Measurements from ENCODE around the gene PRDM7.
A peak's percentile ranks its signal among the peaks of the same experiment; 100 is the strongest.
"Not testable (repeated sequence)": the region's sequence is repeated elsewhere in the genome, so short reads cannot be mapped to it uniquely, and the experiment has no call there.

The PRDM7 gene

DNA sequence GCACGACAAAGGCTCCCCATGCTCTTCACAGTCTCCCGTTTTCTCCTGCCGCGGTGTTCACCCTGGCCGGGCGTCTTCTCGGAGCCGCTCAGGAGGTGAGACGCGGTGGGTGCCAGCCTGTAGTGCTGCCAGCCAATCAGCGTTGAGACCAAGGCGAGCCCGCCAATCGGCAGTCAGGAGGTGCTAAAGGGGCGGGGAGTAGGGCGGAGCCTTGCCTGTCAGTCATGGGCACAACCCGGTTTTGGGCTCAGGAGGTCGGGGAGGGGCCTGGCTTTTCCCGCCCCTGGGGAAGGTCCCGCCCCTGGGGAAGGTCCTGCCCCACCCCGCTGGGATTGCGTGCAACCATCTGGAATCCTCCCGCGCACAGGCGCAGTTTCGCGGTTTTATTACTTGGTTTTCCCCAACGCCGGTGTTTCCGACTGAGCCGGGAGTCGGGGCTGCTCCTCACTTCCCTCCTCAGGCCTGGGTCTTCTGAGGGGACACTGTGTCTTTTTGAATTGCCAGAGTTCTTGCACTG lies at the start of gene PRDM7:
TSS of gene PRDM7 (minus strand) at position 92 of the 517 bp plus-strand sequence. CDS start 1,421 bp downstream, outside the sequence.
- DNase-seq: peak; percentile 97

DNA sequence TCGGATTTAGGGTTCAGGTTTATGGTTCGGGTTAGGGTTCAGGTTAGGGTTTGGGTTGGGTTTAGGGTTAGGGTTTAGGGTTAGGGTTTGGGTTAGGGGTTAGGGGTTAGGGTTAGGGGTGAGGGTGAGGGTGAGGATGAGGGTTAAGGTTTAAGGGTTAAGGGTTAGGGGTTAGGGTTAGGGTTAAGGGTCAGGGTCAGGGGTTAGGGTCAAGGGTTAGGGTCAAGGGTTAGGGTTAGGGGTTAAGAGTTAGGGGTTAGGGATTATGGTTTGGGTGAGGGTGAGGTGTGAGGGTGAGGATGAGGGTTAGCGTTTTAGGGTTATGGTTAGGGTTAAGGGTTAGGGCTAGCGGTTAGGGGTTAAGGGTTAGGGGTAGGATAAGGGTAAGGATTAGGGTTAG lies 44.7 kb upstream of the PRDM7 start:
- not testable (repeated sequence) for DNase-seq

DNA sequence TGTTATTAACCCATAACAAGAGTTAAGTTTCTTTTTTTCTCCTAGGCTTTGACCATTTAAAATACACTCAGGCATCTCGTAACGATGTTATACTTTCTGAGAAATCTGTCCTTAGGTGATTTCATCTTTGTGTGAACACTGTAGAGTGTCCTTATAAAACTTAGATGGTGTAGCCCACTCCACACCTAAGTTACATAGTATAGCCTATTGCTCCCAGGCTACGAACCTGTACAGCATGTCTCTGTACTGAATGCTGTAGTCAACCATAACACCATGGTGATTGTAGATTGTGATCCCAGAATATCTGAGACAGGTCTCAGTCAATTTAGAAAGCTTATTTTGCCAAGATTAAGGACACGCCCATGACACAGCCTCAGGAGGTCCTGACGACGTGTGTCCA lies 30.5 kb upstream of the PRDM7 start:
- DNase-seq: not testable (repeated sequence)

DNA sequence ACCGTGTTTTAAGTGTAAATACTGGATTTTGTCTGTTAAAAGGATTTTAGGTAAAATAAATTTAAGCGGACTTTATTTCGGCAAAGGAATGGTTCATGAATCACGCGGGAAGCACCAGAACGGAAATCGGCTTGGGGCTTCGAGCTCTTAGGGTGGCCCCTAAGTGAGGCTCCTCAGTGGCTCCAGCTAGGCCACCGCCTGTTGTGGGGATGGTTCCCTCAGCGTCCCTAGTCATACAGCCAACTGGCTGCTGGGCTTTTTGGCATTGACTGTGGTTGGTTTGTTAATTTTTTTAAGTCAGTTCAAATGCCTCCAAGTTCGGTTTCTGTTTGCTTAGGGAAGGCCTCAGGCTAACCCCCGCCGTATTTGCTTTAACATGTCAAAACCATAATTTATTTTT lies 29.9 kb upstream of the PRDM7 start:
- not testable (repeated sequence) for DNase-seq

DNA sequence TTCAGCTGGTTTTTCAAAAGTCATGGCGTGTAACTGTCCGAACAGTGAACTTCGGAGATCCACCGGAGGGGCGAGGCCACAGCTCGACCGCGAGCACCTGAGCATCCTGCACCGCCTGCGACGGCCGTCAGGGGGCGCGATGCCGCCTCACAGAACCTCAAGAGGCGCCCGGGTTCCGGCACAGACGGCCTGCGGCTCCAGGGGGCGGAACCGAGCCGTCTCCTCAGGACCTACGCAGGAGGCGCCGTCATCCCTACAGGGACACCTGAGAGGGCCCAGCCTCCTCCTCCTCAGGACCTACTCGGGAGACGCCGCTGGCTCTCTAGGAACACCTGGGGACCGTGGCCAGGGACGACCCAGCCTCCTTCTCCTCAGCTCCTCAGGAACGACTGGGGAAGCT lies 29.1 kb upstream of the PRDM7 start:
- peak; percentile 46 for DNase-seq

DNA sequence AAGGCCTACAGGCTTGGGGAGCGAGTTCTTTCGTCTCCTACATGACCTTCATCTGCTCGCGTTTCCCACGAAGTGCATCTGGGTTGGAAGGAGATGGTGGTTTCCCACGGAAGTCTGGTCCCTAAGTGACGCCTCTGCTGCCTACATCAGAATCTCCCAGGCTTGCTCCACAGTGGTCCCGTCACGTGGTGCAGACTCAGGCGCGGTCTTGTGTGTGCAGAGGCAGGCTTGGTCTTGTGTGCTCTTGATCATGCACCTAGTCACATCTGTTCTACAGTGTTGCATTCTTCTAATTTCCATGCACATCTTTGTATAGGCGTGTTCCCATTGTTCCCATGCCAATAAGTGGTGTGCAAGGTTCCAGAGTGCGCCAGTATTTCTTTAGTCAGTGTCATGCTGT lies 27.6 kb upstream of the PRDM7 start:
- DNase-seq: not testable (repeated sequence)

DNA sequence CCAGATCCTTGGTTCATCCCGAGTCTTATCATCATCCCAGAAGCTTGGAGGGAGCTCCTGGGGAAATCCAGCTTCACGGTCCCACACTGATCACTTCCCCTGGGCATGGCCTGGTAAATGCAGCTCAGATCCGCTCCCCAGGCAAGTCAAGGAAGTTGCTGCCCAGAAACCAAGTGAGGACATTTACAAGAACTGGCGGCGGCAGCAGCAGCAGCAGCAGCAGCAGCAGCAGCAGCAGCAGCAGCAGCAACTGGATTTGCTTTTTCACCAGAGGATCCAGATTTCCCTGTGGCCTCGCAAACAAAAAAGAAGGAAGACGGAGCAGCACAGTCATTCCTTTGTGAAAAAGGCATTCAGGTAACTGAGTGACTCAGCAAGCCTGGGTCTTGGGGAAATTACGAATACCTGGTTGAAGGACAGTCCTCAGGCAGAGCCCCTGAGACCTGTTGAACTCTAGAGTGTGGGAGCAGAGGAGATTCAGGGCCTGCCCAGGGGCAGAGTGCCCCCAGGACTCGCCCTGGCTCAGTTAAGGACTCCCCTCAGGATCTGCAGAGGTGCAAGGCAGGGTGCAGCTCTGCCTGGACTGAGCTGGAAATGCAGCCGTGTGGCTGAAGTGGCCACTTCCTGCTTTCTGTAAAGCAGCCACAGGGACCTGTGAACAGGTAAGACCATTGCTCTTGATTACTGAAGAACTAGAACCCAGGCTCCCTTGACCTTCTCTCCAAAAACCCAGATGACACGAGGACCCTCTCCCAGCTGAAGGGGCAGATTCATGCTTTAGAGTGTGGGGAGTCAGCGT lies 25.2 kb upstream of the PRDM7 start:
- not testable (repeated sequence) for DNase-seq

DNA sequence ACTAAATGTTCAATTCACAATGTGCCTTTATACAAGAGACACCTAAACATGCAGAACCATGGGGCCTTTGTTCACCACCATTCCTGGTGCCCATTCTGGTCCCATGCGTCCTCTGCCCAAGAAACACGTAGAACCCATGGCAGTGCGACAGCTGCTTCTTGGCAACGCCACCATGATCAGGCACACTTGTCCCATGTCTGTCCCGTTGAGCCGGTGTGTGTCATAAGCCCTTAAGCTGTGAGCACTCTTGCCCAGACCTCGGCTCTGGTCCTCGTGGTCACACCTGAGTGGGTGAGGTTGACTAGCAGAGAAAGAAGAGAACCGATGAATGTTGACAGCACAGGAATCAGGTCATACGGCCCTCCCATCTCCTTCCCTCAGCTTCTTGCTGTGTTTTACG lies 24.2 kb upstream of the PRDM7 start:
- DNase-seq: not testable (repeated sequence)

DNA sequence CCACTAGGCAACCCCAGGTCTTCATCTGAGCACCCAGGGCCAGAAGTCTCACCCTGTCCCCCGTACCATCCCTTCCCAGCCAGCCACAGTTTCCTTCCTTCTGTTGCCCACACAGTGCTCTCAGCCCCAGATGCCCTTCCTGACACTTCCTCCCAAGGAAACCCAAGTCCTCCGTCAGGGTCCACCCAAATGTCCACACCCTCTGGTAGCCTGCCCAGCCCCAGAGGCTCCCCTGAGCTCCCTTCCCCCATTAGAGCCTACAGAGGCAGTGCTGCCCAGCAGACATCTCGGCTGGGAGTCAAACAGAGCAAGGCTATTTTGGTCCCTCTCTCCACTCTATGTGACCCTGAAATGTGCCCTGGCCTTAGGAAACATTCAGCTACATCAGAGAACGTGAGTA lies 23.7 kb upstream of the PRDM7 start:
- DNase-seq: not testable (repeated sequence)

DNA sequence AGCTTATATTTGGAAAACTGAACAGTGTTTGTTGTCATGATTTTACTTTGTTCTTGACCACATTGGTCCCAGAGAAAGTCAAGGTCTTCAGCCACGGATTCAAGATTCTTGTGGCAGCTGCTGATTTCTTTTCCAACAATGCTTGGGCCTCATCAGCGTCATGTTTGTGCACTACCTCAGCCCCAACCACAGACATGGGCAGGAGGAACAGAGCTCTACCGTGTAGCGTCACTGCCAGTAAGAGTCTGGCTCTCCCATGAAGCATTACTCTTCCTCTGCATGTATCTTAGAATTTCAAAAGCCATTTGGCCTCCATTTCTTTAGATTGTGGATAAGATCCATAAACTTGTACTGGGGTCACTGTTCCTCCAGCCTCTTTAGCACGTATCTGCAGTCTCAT lies 23.1 kb upstream of the PRDM7 start:
- DNase-seq: not testable (repeated sequence)

DNA sequence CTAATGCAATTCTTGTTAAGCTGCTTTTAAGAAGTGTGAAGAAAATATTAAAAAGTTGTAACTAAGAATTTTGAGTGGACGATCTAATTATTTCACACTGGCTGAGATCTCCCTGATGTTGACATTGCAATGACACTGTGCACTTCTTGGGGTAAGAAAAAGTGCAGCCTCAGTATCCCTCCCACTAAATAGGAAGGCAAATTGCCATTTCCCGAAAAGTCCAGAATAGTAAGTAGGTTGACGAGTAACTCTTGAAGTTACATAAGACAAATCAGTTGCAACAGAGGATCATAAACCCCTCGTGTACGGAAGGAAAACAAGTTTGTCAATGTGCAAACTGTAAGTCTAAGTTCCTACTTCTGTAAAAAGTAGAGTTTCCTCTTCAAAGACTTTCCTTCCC lies 21.8 kb upstream of the PRDM7 start:
- not testable (repeated sequence) for DNase-seq

DNA sequence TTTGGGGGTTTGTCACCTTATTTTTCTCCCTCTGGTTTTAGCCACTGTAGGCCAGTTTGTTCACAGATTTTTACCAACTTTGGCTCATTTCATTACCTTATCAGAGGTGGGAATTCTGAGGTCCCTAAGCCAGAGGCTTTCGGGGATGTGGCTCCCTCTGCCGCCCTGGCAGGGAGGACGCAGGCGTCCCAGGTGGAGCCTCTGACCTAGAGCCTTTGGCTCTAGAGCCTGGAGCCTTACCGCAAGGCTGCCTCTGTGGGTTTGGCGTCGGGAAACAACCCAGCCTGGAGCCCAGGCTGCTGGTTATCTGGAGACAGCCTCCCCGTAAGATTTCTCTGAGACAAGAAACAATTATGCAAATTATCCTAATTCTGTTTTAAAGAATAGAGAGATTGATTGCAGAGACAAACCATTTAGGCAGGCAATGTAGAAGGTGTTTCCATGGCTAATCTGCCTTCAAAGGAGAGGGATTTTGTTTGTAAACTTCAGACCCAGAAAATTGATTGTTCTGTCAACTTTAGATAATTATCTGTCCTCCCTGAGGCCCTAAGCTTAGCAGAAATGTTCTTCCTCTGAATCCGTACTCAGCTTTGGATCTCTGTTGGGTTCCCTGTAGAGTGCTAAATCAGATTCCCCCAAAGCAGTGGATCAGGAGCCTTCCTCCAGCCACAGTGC lies 20.0 kb upstream of the PRDM7 start:
- not testable (repeated sequence) for DNase-seq

DNA sequence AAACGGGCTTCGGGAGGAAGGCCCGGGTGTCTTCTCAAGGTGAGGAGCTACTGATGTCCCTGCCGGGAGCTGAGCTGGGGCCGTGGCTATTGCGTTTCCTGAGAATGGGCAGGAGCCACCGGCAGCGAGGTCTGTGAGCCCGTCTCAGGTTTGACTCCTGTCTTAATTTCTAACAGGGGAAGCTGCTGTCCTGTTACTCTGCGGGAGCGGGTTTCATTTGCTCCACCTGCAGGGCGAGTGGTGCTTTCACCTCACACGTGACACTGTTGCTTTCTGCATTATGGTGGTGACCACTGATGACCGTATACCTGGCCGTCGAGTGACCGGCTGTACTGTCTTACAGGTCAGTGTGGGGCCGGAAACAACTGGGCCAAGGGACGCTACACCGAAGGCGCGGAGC lies 17.7 kb upstream of the PRDM7 start:
- DNase-seq: not testable (repeated sequence)

DNA sequence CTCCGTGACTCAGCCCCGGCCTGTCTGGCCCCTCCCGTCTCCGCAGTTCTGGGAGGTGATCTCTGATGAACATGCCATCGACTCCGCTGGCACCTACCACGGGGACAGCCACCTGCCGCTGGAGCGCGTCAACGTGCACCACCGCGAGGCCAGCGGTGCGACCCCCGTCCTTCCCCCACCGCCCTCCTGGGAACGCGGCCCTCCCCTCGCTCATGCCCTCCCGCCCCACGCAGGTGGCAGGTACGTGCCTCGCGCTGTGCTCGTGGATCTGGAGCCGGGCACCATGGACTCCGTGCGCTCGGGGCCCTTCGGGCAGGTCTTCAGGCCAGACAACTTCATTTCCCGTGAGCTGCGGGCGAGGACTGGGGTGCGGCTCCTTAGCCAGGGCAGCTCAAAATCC lies 17.2 kb upstream of the PRDM7 start:
- DNase-seq: not testable (repeated sequence)

DNA sequence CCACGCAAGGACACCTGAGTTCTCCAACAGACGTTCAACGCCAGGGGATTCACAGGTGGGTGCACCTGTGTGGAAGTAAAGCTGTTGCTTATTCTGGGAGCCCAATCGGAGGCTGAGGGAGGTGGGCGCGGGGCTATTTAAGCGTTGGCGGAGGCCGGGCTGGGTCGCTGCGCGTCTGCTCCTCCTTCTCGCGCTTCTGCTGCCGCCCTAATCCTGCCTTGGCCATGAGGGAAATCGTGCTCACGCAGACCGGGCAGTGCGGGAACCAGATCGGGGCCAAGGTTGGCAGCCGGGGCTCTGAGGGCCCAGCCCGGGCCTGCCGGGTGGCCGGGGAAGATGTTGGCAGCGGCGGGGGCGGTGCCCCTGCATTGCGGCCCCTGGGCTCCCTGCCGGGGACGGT lies 16.7 kb upstream of the PRDM7 start:
- not testable (repeated sequence) for DNase-seq

DNA sequence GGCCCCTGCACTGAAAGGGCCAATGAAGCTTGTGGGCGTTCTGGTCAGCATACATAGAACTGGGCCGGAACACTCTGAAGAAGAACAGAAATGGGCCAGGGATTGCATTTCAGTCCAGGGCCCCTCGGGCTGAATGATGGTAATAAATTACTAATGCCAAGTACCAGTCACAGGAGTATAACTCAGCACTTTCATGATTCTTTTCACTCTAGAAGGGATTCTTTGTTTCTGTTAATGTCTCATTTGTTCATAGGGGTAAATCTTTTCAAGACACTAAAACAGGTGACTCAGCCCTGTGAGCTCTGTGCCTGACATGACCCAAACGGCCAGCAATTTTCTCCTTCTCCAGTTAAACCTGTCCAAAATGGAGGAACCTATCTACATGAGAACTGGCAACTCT lies 15.7 kb upstream of the PRDM7 start:
- not testable (repeated sequence) for DNase-seq

DNA sequence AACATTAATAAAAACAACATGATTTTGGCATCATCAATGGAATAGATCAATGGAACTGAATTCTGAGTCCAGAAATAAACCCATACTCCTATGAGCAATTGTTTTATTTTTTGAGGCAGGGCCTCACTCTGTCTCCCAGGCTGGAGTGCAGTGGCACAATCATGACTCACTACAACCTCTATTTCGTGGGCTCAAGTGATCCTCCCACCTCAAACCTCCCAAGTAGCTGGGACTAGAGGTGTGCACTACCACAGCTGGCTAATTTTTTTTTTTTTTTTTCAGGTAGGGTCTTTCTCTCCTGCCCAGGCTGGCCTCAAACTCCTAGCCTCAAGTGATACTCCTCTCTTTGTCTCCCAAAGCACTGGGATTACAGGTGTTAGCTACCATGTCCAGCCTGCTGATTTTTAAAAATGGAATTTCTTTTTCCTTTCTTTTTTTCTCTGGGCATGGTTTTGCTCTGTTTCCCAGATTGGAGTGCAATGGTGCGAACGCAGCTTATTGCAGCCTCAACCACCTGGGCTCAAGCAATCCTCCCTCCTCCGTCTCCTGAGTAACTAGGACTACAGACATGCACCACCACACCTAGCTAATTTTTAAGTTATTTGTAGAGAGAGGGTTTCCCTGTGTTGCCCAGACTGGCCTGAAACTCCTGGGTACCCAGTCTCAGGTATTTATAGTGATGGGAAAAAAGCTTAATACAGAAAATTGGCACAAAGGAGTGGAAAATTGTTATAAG lies 7.3 kb upstream of the PRDM7 start:
- no peak for DNase-seq

DNA sequence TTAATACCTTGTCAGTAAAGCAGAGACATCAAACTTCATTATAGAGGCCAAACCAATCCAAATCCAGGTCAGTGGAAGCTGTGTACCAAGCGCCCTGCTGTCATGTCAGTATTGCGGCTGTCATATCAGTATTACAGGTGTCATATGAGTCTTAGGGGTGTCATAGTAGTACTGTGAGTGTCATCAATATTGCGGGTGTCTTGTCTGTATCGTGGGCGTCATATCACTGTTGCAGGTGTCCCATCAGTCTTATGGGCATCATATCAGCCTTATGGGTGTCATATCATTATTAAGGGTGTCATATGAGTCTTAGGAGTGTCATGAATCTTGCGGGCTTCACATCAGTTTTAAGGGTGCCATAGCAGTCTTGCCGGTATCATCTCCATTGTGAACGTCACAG lies 6.0 kb upstream of the PRDM7 start:
- DNase-seq: no peak

DNA sequence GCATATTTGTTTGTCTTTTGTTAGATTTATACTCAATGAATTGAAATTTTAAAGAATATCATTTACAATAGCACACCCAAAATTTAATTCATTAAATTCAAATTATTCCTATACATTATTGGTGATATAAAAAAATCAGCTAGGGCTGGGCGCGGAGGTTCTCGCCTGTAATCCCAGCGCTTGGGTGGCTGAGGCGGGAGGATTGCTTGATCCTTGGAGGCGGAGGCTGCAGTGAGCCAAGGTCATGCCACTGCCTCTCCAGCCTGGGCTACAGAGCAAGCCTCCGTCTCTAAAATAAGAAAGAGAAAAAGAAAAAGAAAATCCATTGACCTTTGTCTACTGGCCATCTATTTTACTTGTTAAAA lies 4.5 kb upstream of the PRDM7 start:
- DNase-seq: no peak

DNA sequence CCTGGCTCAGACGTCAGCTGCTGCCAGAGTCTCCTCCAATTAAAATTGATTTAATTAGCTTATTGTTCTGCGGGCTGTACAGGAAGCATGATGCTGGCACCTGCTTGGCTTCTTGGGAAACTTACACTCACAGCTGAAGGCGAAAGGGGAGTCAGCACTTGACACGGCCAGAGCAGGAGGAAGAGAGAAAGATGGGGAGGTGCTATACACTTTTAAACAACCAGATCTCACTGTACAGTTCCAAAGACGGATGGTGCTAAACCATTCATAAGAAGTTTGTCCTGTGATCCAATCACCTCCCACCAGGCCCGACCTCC lies 1.4 kb upstream of the PRDM7 start:
- DNase-seq: no peak

DNA sequence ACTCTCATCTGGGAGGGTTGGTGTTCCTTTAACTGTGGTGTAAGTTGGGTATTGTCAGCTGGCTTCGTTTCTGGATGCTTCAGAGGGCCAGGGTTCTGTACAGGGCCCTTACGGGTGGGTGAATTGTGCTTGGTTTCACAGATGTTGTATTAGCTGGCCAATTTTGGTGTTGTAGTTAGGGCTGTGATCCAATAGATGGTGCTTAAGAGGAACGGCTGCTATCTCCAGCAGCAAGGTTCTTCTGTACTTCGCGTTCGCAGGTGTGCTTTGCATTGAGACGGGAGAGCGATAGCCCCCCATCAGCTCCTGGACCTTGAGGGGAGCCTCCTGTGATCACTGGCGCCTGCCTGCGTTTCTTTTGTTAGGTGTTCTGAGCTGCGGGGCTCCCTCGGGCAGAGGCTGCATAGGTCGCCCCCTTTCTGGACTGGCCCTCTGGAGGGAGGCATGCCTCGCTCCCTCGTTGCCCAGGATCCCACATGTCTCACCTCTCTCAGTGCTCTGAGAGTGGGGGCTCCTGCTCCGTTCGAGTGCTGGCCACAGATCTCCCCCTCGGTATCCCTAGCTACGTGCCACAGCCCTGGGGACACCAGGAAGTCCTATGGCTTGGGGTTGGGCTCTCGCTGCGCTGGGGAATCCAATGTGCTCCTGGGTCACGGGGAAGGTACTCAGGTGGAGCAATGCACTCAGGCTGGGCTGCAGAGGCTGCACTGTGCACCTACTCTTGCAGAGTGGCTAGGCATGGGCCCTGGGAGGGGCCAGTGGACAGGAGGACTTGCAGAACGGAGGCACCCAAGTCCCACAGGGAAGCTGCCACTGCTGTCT lies 837 bp upstream of the PRDM7 start:
- peak; percentile 64 for DNase-seq

DNA sequence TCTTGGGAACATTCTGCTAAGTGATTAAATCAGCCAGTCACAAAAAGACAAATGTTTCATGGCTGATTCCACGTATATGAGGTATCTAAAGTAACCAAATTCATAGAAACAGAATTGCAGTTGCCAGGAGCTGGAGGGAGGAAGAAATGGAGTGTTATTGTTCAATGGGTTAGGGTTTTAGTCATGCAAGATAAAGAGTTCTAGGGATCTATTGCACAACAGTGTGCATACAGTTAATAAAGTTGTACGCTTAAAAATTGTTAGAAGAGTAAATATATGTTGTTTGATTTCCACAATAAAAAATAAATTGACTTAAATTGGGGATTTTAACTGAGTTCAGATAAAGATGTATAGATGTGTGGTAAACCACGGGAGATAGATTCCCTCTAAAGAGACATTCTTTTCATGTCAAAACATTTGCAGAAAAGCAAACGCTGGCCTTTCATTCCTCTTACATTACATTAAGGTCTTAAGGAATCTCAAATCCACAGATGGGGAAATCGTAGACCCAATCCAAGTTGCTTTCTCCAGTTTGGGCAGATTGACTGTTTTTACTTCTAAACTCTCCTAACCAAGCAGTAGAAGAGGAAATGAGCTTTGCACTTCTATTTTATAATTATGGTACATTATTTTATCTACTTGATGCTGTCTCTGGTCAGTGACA lies 4.6 kb downstream of the PRDM7 start:
- DNase-seq: no peak
